Thyroid gland (tissue), 4 donors: ENCODE results near the gene CDH26.

ENCODE experiments used
- CTCF ChIP-seq, 6 experiments: fragments of 200-600 bp in 3 of 6; fragments of 450-650 bp in 3 of 6; sonication (generic) in 3 of 6; IDR thresholded peaks; one replicate each; pipeline ENCODE4 v1.5.1; 2016 to 2019; ENCODE audit warnings: antibody characterized with exemption in 6 of 6, mild to moderate bottlenecking in 2 of 6, inconsistent platforms in 1 of 6, moderate library complexity in 1 of 6
- POLR2A ChIP-seq, 2 donors: fragments of 450-650 bp; IDR thresholded peaks; one replicate each; pipeline ENCODE4 v1.6.1; 2017; ENCODE audit warnings: antibody characterized with exemption in 2 of 2, mild to moderate bottlenecking in 2 of 2, moderate library complexity in 1 of 2

DNA sequence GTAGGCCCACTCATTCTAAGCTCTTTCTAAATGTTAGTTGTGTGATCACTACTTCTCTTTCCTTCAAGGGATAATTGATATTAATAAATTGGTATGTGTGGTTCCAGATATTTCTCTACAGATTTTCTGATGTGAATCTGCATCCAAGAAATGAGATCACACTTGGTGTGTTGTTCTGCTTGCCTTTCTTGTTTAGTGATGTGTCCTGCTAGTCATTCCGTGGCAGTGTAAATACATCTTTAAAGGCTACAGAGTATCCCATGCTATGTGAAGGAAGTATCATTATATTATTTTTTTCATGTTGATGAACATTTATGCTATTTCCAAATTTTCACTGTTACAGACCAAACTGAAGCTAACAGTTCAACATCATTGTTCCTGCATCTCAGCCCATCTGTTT is 13.2 kb downstream of the CDH26 start:
- no peak for TF ChIP-seq CTCF (IDR thresholded peaks at IDR 0.05)
- TF ChIP-seq POLR2A (IDR thresholded peaks at IDR 0.05): no peak
